ENCODE results near the gene PNLIPRP3. TPM values are rescaled to one million over a fixed set of nuclear protein-coding genes. Genes with fewer than 3 reads are reported as not detected.

The PNLIPRP3 gene
- total and polyA plus RNA-seq, 2 of the 4 experiments (the other 2 are of a cell fraction) = not detected

DNA sequence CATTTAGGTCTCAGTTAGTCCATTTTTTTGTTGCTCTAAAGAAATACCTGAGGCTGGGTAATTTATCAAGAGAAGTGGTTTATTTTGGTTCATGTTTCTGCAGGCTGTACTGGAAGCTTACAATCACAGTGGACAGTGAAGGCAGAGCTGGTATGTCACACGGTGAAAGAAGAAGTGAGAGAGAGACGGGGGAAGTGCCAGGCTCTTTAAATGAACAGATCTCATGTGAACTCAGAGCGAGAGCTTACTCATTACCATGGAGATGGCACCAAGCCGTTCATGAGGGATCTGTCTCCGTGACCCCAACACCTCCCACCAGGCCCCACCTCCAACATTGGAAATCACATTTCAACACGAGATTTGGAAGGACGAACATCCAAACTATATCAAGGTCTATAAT is 18.9 kb upstream of the PNLIPRP3 start:
- Histone ChIP-seq H4K91ac (ENCODE audit: insufficient read depth, low read depth, low read length) (no peak overlapping the region), H3K9me1 (ENCODE audit: insufficient read depth, low read length) (no peaks in the 10 kb centered on the region), H4K8ac (ENCODE audit: low read depth in 2 of 2, low read length in 2 of 2) (no peak overlapping the region), H3K23ac (ENCODE audit: low read depth, low read length) (no peak overlapping the region), H2AK5ac (ENCODE audit: low read depth, low read length) (no peak overlapping the region), H4K20me1 (ENCODE audit: insufficient read depth, low read length) (no peaks in the 10 kb centered on the region), H3K79me1 (ENCODE audit: low read depth in 1 of 2, low read length in 2 of 2) (no peaks in the 10 kb centered on the region), H3K4me2 (ENCODE audit: low read depth, low read length) (no peak overlapping the region), H2BK5ac (ENCODE audit: low read depth, low read length, poor library complexity, severe bottlenecking) (no peak overlapping the region), H4K5ac (ENCODE audit: low read depth, low read length) (no peak overlapping the region), H3K18ac (ENCODE audit: low read depth, low read length) (no peak overlapping the region), H2BK20ac (ENCODE audit: low read depth, low read length) (no peak overlapping the region), H3K9ac (ENCODE audit: low read depth, low read length) (no peak overlapping the region), H3K56ac (ENCODE audit: extremely low read depth, insufficient read depth, low read length) (no peak overlapping the region), H3K27me3 (ENCODE audit: control insufficient read depth, insufficient read depth, low read length) (no peaks in the 10 kb centered on the region), H3K27ac (ENCODE audit: insufficient read depth, low read length) (no peak overlapping the region), H2BK120ac (ENCODE audit: low read depth, low read length) (no peak overlapping the region), H3K4me1 (ENCODE audit: control insufficient read depth, insufficient read depth, low read length) (no peaks in the 10 kb centered on the region), H3K4me3 (ENCODE audit: insufficient read depth, low read depth, low read length) (no peak overlapping the region), H3K9me3 (ENCODE audit: control insufficient read depth, insufficient read depth, low read length) (no peaks in the 10 kb centered on the region), H2BK15ac (ENCODE audit: low read depth, low read length) (no peak overlapping the region), H3K14ac (replicated peaks; ENCODE audit: low read depth, low read length) (no peak overlapping the region), H2AFZ (replicated peaks; ENCODE audit: low read length, poor library complexity) (no peak overlapping the region), H3K36me3 (ENCODE audit: control insufficient read depth, insufficient read depth, low read length) (no peaks in the 10 kb centered on the region), H3K4ac (ENCODE audit: low read depth, low read length) (no peak overlapping the region), H2AK9ac (replicated peaks; ENCODE audit: low read depth, low read length, poor library complexity) (no peak overlapping the region)
- no CpG with 5 or more reads among the region's 7 CpGs for WGBS, 2 experiments (ENCODE audit: extremely low coverage in 2 of 2, insufficient read length in 1 of 2)
- no peak for TF ChIP-seq MAZ (IDR thresholded peaks at IDR 0.05; ENCODE audit: borderline replicate concordance, low read depth, low read length)
- TF ChIP-seq RFX5 (IDR thresholded peaks at IDR 0.05; ENCODE audit: low read depth, low read length) = no peak
- TF ChIP-seq NFE2L2 (IDR thresholded peaks at IDR 0.05; ENCODE audit: low read depth, low read length) = no peak
- TF ChIP-seq RCOR1 (IDR thresholded peaks at IDR 0.05; ENCODE audit: insufficient replicate concordance, low read length) = no peak
- no peak for TF ChIP-seq MXI1 (IDR thresholded peaks at IDR 0.05; ENCODE audit: borderline replicate concordance, low read depth, low read length)
- TF ChIP-seq CEBPB (IDR thresholded peaks at IDR 0.05; ENCODE audit: low read depth, low read length) = no peak
- TF ChIP-seq POLR2A (IDR thresholded peaks at IDR 0.05; ENCODE audit: low read depth, low read length) = no peak
- ATAC-seq (ENCODE audit: low read depth) (no peak), DNase-seq (no peak)
- dilution Hi-C loops (cut with HindIII; ENCODE audit: low sequenced_read_pairs, unreplicated experiment) = no loop called here
- in situ Hi-C loops (cut with MboI; ENCODE audit: low sequenced_read_pairs) = no loop called here
- POLR2A ChIA-PET (ENCODE audit: unreplicated experiment) = no interaction called here
- CTCF ChIA-PET = no interaction called here
- BruUV-seq (replicated peaks) = no TSS peak
- intact Hi-C loops (cut with micrococcal nuclease) = no loop called here
